ENCODE measurements around the gene PPP1R1C.

DNA sequence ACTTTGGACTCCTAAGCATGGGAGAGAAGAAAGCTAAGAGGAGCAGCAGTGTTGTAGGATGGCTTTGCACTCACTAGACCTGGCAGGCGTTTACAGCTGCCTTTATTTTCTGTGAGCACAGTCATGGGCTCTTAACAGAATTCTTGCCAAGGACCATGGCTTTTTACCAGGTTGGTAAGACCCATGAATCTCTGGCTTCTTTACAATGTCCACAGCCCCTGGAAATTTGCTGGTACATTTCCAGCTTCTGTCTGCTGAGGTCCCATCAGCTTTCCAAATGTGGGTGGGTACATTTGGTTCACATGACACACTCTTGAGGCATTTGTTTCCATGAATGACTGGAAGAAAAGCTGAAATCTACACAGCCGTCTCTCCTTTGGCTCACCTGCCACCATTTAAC is 162.7 kb downstream of the PPP1R1C start:
- TF ChIP-seq POLR2AphosphoS5 (IDR thresholded peaks at IDR 0.05; ENCODE audit: low read depth, low read length) (no peak), SIN3A (IDR thresholded peaks at IDR 0.05; ENCODE audit: borderline replicate concordance, insufficient read depth, low read length) (no peak), FOXP2 (optimal IDR thresholded peaks at IDR 0.05; ENCODE audit: borderline replicate concordance, extremely low read depth, extremely low read length, insufficient read depth) (no peak), TAF1 (IDR thresholded peaks at IDR 0.05; ENCODE audit: borderline replicate concordance, insufficient read depth, low read length) (no peak)
- TF ChIP-seq, protein P1, sequence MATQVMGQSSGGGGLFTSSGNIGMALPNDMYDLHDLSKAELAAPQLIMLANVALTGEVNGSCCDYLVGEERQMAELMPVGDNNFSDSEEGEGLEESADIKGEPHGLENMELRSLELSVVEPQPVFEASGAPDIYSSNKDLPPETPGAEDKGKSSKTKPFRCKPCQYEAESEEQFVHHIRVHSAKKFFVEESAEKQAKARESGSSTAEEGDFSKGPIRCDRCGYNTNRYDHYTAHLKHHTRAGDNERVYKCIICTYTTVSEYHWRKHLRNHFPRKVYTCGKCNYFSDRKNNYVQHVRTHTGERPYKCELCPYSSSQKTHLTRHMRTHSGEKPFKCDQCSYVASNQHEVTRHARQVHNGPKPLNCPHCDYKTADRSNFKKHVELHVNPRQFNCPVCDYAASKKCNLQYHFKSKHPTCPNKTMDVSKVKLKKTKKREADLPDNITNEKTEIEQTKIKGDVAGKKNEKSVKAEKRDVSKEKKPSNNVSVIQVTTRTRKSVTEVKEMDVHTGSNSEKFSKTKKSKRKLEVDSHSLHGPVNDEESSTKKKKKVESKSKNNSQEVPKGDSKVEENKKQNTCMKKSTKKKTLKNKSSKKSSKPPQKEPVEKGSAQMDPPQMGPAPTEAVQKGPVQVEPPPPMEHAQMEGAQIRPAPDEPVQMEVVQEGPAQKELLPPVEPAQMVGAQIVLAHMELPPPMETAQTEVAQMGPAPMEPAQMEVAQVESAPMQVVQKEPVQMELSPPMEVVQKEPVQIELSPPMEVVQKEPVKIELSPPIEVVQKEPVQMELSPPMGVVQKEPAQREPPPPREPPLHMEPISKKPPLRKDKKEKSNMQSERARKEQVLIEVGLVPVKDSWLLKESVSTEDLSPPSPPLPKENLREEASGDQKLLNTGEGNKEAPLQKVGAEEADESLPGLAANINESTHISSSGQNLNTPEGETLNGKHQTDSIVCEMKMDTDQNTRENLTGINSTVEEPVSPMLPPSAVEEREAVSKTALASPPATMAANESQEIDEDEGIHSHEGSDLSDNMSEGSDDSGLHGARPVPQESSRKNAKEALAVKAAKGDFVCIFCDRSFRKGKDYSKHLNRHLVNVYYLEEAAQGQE (IDR thresholded peaks at IDR 0.05; ENCODE audit: insufficient read depth in 1 of 2, low read depth in 2 of 2, low read length in 2 of 2), result no peak

Data from PFSK-1 (cell line).